HT-29 (cell line): ENCODE results near the gene TTYH3. TPM values are rescaled to one million over a fixed set of nuclear protein-coding genes. Genes with fewer than 3 reads are reported as not detected.
"Not testable (repeated sequence)": the region's sequence is repeated elsewhere in the genome, so short reads cannot be mapped to it uniquely, and the experiment has no call there.

Experiments used
- DNase-seq: peaks from one replicate; pipeline ENCODE4 v3.0.0-alpha.2; 2015; ENCODE audit warnings: low spot score
- total RNA-seq: library from RNA; depleted of rRNA; stranded (reverse); fragments of >200 nt; shearing (Covaris generic); gene quantifications from 2 replicates; pipeline ENCODE4 v1.2.3, GENCODE V29; 2014

The TTYH3 gene
- total RNA-seq, 1 experiment from 2014 or later, result 37.1 TPM

GRCh38 chr7:2662273-2663120 lies 30.7 kb downstream of the TTYH3 start:
- no peak for DNase-seq

GRCh38 chr7:2663121-2663886 lies 31.5 kb downstream of the TTYH3 start:
- DNase-seq, result peak; percentile 35

- DNase-seq, result no peak
Measured at GRCh38 chr7:2663960-2664359, 32.2 kb downstream of the TTYH3 start.

- no peak for DNase-seq
Measured at GRCh38 chr7:2665359-2665791, 33.6 kb downstream of the TTYH3 start.

GRCh38 chr7:2666155-2666554 lies 34.4 kb downstream of the TTYH3 start:
- no peak for DNase-seq

- DNase-seq, result no peak
Measured at GRCh38 chr7:2666588-2667250, 34.9 kb downstream of the TTYH3 start.

- no peak for DNase-seq
Measured at GRCh38 chr7:2667843-2668242, 36.1 kb downstream of the TTYH3 start.

GRCh38 chr7:2668401-2668800 lies 36.6 kb downstream of the TTYH3 start:
- no peak for DNase-seq

- no peak for DNase-seq
Measured at GRCh38 chr7:2670171-2670570, 38.4 kb downstream of the TTYH3 start.

- peak; percentile 78 for DNase-seq
Measured at GRCh38 chr7:2670720-2671391, 39.1 kb downstream of the TTYH3 start.

GRCh38 chr7:2673214-2673613 lies 41.4 kb downstream of the TTYH3 start:
- DNase-seq, result not testable (repeated sequence)

GRCh38 chr7:2673934-2674333 lies 42.1 kb downstream of the TTYH3 start:
- DNase-seq, result no peak

- no peak for DNase-seq
Measured at GRCh38 chr7:2675256-2675764, 43.5 kb downstream of the TTYH3 start.

GRCh38 chr7:2676576-2676975 lies 44.8 kb downstream of the TTYH3 start:
- DNase-seq, result not testable (repeated sequence)

GRCh38 chr7:2678454-2678853 lies 46.7 kb downstream of the TTYH3 start:
- DNase-seq, result not testable (repeated sequence)

GRCh38 chr7:2679135-2680127 lies 47.6 kb downstream of the TTYH3 start:
- DNase-seq, result not testable (repeated sequence)

GRCh38 chr7:2680256-2680655 lies 48.5 kb downstream of the TTYH3 start:
- no peak for DNase-seq

GRCh38 chr7:2680792-2681490 lies 49.2 kb downstream of the TTYH3 start:
- DNase-seq, result peak; percentile 89
